GM19438 (cell line): Measurements from ENCODE around the gene NOC4L.

ENCODE experiments used
- ATAC-seq: cut with Tn5 transposase; IDR thresholded peaks from one replicate; pipeline ENCODE4 v1.9.1; 2021; ENCODE audit warnings: low read depth; ENCODE audit not compliant: unreplicated experiment

Gene NOC4L

GRCh38 chr12:132154941-132155770, 10.9 kb downstream of the NOC4L start:
- no peak for ATAC-seq

- no peak for ATAC-seq
These were observed 11.7 kb downstream of the NOC4L start for GRCh38 chr12:132155771-132156572.

- no peak for ATAC-seq
These were observed 12.5 kb downstream of the NOC4L start for GRCh38 chr12:132156573-132157325.

- no peak for ATAC-seq
These were observed 13.6 kb downstream of the NOC4L start for GRCh38 chr12:132157733-132158409.

GRCh38 chr12:132158677-132159554, 14.7 kb downstream of the NOC4L start:
- no peak for ATAC-seq

DNA sequence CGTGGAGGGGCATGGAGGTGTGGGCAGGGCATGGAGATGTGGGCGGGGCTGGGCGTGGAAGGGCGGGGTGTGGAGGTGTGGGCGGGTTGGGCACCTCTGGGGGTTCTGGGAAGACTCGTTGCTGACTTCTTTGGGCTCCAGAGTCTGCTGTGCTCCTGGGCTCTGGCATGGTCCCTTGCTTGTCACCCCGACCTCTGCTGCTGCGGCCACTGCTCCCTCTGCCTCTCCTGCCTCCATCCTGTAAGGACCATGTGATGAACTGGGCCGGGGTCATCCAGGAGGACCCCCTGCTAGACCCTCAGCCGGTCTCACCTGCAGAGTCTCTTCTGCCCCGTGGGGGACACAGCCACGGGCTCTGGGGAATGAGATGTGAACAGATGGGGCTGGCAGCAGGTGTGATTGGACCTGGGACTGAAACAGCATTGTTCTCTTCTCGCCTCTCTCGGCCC, 15.3 kb downstream of the NOC4L start:
- no peak for ATAC-seq

GRCh38 chr12:132160016-132160415, 15.8 kb downstream of the NOC4L start:
- no peak for ATAC-seq

- no peak for ATAC-seq
These were observed 16.4 kb downstream of the NOC4L start for GRCh38 chr12:132160601-132161035.

GRCh38 chr12:132161036-132161781, 17.0 kb downstream of the NOC4L start:
- no peak for ATAC-seq

GRCh38 chr12:132161796-132162507, 17.7 kb downstream of the NOC4L start:
- ATAC-seq: no peak

GRCh38 chr12:132162508-132163031, 18.3 kb downstream of the NOC4L start:
- ATAC-seq: no peak

DNA sequence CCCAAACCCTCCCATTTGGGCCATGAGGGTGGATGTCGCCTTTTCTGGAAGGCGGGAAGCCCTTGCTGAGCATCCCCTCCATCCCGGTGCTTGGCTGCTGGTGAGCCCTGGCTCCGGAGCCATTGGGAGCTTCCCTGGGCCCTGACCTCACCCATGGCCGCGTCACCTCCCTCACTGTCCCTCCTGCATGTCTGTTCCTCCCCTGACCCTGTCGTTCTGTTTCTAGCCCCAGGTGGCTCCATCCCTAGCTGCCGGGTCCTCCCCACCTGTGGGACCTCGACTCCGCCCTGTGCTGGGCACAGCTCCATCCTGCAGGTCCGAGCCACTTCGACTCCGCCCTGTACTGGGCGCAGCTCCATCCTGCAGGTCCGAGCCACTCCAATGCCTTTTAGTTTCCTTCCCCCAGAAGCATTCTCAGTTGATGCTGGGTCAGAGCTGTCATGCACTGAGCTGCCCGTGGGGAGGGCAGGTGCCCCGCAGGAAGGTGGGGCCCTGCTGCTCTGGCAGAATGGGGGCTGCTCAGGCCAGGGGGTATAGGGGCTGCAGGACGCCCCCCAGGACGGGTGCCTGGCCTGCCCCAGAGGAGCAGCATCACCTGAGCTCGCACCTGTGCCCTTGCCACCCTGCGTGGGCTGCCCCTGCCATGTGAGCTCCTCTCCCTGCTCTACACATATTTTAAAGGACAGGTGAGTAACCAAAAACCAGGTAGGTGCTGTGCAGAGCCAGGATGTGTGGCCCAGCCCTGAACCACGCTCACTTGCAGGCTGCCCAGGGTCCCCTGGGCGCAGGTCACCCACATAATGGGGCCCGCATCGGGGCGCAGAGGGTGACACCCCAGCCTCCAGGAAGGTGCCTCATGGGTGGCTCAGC, 19.0 kb downstream of the NOC4L start:
- ATAC-seq: no peak

DNA sequence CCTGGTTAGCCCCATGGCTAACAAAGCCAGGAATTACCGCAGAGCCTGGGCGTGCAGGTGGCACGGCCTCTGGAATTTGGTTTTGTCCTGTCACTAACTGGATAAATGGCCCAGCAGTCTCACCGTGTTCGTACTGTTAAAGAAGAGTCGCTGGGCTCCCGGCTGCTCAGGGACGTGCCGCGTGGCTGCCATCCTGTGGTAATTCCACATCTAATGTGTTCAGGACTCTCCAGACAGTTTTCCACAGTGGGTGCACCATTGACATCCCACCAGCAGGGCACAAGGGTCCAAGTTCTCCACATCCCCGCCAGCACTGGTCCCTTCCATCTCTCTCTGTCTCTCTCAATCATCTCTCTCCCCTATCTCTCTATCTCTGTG, 19.6 kb downstream of the NOC4L start:
- no peak for ATAC-seq

GRCh38 chr12:132164426-132164825, 20.2 kb downstream of the NOC4L start:
- ATAC-seq: no peak

GRCh38 chr12:132165584-132165983, 21.3 kb downstream of the NOC4L start:
- no peak for ATAC-seq

- no peak for ATAC-seq
These were observed 21.8 kb downstream of the NOC4L start for GRCh38 chr12:132166093-132166492.
